Subcutaneous abdominal adipose tissue (tissue), 5 donors: ENCODE results near the gene UAP1L1.
"Not testable (repeated sequence)": the region's sequence is repeated elsewhere in the genome, so short reads cannot be mapped to it uniquely, and the experiment has no call there.

Experiments used
- H3K27ac ChIP-seq: one replicate; pipeline ENCODE4 v1.7.0; 2013; ENCODE audit warnings: low read depth, mild to moderate bottlenecking, inconsistent platforms, low read length, moderate library complexity
- H3K27me3 ChIP-seq, 5 donors: one replicate each; pipeline ENCODE4 v1.7.0; 2013; ENCODE audit warnings: low read length in 5 of 5, inconsistent platforms in 1 of 5; ENCODE audit not compliant: control insufficient read depth in 5 of 5, insufficient read depth in 4 of 5
- H3K36me3 ChIP-seq, 5 donors: one replicate each; pipeline ENCODE4 v1.7.0; 2013; ENCODE audit warnings: low read length in 5 of 5; ENCODE audit not compliant: control insufficient read depth in 5 of 5, insufficient read depth in 5 of 5
- H3K4me1 ChIP-seq, 5 donors: one replicate each; pipeline ENCODE4 v1.7.0; 2013; ENCODE audit warnings: low read length in 5 of 5, mild to moderate bottlenecking in 3 of 5, moderate library complexity in 1 of 5; ENCODE audit not compliant: control insufficient read depth in 5 of 5, insufficient read depth in 5 of 5
- H3K4me3 ChIP-seq, 5 donors: one replicate each; pipeline ENCODE4 v1.7.0; 2013; ENCODE audit warnings: low read length in 5 of 5, low read depth in 1 of 5
- H3K9ac ChIP-seq, 5 donors: one replicate each; pipeline ENCODE4 v1.7.0; 2013; ENCODE audit warnings: low read length in 5 of 5, mild to moderate bottlenecking in 4 of 5, moderate library complexity in 3 of 5
- H3K9me3 ChIP-seq, 5 donors: one replicate each; pipeline ENCODE4 v1.7.0; 2013; ENCODE audit warnings: low read length in 5 of 5; ENCODE audit not compliant: control insufficient read depth in 5 of 5
- donor health status: healthy.
- donor health status: healthy.
- donor health status: healthy.
- donor health status: healthy.
- donor health status: healthy.

UAP1L1 gene, protein sequence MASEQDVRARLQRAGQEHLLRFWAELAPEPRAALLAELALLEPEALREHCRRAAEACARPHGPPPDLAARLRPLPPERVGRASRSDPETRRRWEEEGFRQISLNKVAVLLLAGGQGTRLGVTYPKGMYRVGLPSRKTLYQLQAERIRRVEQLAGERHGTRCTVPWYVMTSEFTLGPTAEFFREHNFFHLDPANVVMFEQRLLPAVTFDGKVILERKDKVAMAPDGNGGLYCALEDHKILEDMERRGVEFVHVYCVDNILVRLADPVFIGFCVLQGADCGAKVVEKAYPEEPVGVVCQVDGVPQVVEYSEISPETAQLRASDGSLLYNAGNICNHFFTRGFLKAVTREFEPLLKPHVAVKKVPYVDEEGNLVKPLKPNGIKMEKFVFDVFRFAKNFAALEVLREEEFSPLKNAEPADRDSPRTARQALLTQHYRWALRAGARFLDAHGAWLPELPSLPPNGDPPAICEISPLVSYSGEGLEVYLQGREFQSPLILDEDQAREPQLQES

DNA sequence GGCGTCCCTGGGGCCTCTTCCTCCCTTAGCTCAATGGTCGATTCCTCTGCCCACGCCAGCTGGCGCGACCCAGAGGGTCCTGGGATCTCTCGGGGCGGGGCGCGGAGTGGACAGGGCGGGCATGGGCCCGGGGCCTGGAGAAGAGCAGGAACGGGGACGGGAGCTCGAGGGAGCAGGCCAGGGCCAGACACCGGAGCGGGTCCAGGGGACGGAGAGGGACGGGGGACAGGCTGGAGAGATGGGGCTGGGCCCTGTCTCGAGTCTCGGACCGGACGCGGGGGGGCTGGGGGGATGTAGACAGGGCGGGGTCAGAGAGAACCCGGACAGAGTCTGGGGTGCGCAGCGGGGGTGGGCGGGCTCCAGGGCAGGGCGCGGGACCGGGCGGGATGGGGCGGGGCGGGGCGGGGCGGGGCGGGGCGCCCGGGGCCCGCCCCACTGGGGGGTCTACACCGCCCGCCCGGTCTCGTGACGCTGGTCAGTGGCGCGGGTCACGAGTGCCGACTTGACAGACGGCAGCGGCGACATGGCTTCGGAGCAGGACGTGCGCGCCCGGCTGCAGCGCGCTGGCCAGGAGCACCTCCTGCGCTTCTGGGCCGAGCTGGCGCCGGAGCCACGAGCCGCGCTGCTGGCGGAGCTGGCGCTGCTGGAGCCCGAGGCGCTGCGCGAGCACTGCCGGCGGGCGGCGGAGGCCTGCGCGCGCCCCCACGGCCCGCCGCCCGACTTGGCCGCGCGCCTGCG is at the start of gene UAP1L1:
UAP1L1 (plus strand) TSS at position 508 of the 738 bp plus-strand sequence; CDS start at position 524, 16 bp downstream.
- H3K9ac ChIP-seq = peak within 1 kb of the TSS in 4 of 5 donors; percentile 57 to 74 (median 66)
- peak within 1 kb of the TSS in 4 of 5 donors; percentile 61 to 79 (median 70) for H3K4me3 ChIP-seq
- no peaks in the 10 kb centered on the region for H3K27me3 ChIP-seq
- no peak within 1 kb of the TSS for H3K27ac ChIP-seq
- peaks cover 0 to 27% (median 25%) of the 10 kb centered on the region in 5 donors for H3K36me3 ChIP-seq
- no peaks in the 10 kb centered on the region for H3K9me3 ChIP-seq
- peaks cover 0 to 24% (median 18%) of the 10 kb centered on the region in 5 donors for H3K4me1 ChIP-seq

DNA sequence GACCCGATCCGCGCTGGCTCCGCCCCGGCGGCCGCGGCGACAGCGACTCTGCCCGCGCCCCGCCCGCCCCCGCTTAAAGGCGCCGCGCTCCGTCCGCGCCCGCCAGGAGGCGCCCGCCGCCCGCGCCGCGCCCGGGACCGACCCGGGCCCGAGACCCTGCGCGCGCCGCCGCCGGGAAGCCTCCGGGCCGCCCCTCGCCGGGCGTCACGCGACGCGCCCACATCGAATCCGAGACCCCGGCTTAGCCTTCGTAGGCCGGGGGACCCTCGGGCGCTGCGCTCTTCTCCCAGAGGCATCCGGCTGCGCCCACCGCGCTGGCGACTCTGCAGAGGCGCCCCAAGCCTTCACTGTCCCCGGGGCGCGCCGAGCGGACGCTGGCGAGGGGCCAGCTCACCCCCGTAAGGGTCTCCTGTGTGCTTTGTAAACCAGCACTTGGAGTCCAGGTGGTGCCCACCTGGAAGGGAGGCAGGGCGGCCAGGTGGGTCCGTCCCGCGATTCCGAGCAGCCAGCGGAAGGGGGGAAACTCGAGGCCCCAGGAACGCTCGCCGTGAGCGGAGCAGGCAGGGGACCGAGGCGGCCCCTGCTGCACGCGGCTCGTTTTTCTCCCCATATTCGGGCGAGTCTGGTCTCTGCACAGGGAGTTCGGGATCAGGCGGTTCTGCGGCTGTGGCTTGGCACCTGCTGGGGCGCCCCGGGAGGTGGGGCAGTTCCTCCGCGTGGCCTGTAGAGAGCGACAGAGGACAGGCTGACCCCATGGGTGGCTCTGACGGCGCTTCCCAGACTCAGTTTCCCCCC is 48.9 kb upstream of the UAP1L1 start:
- Histone ChIP-seq H3K9ac (peak overlapping the region in 4 of 5 donors; percentile 43 to 72 (median 60)), H3K27ac (no peak overlapping the region), H3K4me3 (peak overlapping the region; percentile 56 to 70 (median 63)), H3K9me3 (no peaks in the 10 kb centered on the region), H3K27me3 (no peaks in the 10 kb centered on the region), H3K36me3 (no peaks in the 10 kb centered on the region), H3K4me1 (peaks cover 4 to 77% (median 50%) of the 10 kb centered on the region in 5 donors)

DNA sequence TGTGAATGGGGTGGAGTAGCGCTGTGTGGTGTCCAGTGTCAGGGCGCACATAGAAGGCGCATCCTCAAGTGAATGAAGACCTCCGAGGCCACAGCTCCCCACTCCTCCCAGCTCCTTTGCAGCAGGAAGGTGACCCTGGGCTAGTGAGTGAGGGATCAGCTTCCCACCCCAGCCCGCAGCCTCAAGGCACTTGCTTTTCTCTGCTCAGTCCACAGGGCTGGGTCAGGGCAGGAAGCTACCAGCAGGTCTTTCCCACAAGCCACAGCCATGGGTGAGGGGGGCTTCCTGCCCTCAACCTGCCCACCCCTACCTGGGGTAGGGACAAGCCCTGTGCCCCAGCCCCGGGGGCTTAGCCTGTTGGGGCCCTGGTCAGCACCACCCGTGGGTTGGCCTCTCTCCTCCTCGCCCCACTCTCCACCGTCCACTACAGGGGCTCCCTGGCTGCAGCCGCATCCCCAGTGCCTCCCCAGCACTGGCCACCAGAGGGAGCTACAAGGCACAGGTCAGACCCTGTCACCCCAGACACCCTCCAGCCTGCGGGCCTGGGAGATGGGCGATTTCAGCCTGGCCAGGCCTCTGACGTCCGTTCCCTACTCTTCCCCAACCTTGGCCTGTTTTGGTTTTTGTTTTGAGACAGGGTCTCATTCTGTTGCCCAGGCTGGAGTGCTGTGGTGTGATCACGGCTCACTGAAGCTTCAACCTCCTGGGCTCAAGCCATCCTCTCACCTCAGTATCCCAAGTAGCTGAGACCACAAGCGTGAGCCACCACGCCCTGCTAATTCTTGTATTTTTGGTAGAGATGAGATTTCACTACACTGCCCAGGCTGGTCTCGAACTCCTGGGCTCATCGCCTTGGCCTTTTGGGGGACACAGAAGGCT is 48.0 kb upstream of the UAP1L1 start:
- H3K27ac ChIP-seq = no peak overlapping the region
- peak overlapping the region in 3 of 5 donors; percentile 10 to 72 (median 57) for H3K9ac ChIP-seq
- H3K27me3 ChIP-seq = no peaks in the 10 kb centered on the region
- no peaks in the 10 kb centered on the region for H3K36me3 ChIP-seq
- H3K9me3 ChIP-seq = no peaks in the 10 kb centered on the region
- H3K4me1 ChIP-seq = peaks cover 4 to 73% (median 50%) of the 10 kb centered on the region in 5 donors
- H3K4me3 ChIP-seq = peak overlapping the region in 4 of 5 donors; percentile 56 to 70 (median 66)

DNA sequence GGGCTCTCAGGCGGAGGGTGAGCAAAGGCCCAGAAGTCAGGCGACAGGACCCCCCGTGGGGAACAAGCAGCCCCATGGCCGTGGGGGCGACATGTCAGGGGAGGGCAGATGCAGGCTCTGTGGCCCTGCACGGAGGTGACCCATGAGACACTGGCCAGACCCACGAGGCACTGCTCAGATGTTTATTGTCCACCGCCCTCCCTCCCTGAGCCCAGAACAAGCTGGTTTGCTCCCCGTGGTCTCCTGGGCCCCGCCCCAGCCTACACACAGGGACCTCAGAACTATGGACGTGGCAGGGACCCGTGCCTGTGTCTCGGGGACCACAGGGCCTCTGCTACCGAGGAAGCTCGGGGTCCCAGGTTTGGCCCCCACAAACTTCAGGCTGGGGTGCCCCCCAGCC is 47.3 kb upstream of the UAP1L1 start:
- Histone ChIP-seq H3K27me3 (no peaks in the 10 kb centered on the region), H3K9ac (no peak overlapping the region), H3K4me3 (peak overlapping the region in 1 of 5 donors; percentile 3), H3K36me3 (no peaks in the 10 kb centered on the region), H3K4me1 (peaks cover 4 to 80% (median 57%) of the 10 kb centered on the region in 5 donors), H3K9me3 (no peaks in the 10 kb centered on the region), H3K27ac (no peak overlapping the region)

DNA sequence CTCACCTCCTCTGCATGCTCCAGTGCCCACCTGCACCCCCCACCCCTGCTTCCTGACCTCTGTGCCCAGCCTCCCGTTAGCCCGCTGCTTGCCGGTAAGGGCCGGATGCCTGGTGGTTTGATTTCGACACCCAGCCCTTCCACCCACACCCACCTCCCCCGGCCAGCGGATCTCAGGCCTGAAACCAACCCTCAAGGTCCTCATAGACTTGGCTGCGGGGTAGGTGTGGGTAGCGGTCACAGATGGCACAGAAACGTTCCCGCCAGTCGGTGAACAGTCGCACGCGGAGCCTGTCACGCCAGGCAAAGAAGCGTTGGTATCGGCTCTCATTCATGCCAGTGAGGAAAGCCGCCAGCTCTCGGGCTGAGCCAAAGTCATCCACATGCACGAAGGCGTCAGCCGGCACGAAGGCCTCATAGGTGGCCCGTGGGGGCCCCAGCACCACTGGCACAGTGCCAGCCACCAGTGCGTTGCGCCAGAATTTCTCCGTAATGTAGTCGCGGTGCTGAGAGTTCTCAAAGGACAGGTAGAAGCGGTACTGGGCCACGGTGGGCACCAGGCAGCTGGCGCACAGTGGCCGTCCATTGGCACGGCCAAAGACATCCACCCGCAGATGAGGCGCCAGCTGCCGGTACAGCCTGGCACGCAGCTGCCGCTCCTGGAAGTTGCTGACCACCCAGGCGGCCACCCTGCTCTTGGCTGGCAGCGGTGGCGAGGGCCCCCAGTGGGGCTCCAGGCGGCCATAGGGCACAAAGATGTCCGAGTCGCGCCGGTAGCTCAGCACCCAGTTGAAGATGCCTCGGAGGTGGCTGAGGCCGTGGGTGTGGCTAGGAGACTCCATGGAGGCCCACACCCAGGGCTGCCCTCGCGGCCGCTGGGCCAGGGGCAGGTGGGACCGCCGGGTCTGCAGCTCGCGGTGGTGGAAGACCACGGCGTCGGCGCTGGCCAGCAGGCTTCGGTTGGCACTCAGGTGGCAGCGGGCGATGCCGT is 46.5 kb upstream of the UAP1L1 start:
- Histone ChIP-seq H3K27me3 (no peaks in the 10 kb centered on the region), H3K36me3 (no peaks in the 10 kb centered on the region), H3K9ac (no peak overlapping the region), H3K27ac (no peak overlapping the region), H3K9me3 (no peaks in the 10 kb centered on the region), H3K4me3 (no peak overlapping the region), H3K4me1 (peaks cover 4 to 76% (median 58%) of the 10 kb centered on the region in 5 donors)

DNA sequence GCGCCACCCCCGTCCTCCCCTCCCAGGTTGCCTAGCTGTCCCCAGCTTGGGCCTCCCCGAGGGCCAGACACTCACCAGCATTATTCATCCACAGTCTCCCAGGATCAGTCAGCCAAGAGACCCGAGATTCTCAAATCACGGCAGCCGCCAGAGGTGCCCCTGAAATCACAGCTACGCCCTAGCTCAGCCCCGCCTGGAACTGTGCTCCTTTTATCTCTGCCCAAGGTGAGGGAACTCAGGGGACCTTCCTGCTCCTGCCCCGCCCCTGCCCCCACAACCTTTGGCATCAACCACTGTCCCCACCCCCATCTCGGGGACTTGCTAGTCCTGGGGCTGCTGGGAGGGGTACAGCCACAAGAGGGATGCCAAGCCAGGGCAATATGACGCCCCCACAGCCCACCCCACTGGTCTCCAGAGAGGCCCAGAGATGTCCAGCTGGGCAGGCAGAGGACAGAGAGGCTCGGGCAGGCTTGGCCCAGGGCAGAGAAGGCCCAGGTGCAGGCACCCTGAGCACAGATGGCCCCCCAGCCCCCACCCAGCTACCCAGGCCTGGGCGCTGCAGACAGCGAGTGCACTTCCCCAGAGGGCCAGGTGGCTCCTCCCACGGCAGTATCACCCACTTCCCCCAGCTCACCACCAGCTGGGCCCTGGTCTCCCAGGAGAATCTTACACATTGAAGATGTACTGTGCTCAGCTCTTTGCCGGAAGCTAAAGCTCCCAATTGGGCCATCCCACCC is 45.2 kb upstream of the UAP1L1 start, which contains the start of gene FUT7:
FUT7 (minus strand) TSS at position 185 of the 737 bp plus-strand sequence; CDS start at position 88, 97 bp downstream.
- peaks cover 0 to 2% (median 0%) of the 10 kb centered on the region in 5 donors for H3K36me3 ChIP-seq
- H3K4me3 ChIP-seq = peak within 1 kb of the TSS in 3 of 5 donors; percentile 5 to 45 (median 6)
- H3K9ac ChIP-seq = peak within 1 kb of the TSS in 2 of 5 donors; percentile 26 to 41
- no peaks in the 10 kb centered on the region for H3K9me3 ChIP-seq
- H3K27ac ChIP-seq = no peak within 1 kb of the TSS
- no peaks in the 10 kb centered on the region for H3K27me3 ChIP-seq
- peaks cover 3 to 64% (median 45%) of the 10 kb centered on the region in 5 donors for H3K4me1 ChIP-seq

DNA sequence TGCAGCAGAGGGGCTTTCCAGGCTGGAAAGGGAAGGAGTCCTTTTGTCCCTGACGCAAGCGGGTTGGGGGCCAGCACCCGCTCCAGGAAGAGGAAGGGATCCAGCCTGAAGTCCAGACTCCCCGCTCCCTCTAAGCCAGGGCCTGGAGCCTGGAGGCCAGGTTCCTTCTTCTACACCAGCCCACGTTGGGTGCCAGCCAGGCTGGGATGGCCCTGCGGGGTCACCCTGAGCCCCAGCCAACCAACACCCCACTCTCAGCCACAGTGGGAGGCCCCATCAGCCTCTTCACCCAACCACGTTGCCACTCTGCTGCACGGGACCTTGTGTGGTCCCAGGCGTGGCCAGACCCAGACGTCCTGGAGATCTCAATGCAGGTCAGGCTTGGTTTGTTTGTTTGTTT is 44.5 kb upstream of the UAP1L1 start:
- Histone ChIP-seq H3K9me3 (no peaks in the 10 kb centered on the region), H3K36me3 (peaks cover 0 to 8% (median 0%) of the 10 kb centered on the region in 5 donors), H3K9ac (peak overlapping the region in 2 of 5 donors; percentile 26 to 41), H3K27me3 (no peaks in the 10 kb centered on the region), H3K27ac (no peak overlapping the region), H3K4me1 (peaks cover 0 to 58% (median 39%) of the 10 kb centered on the region in 5 donors), H3K4me3 (peak overlapping the region in 4 of 5 donors; percentile 5 to 48 (median 26))

DNA sequence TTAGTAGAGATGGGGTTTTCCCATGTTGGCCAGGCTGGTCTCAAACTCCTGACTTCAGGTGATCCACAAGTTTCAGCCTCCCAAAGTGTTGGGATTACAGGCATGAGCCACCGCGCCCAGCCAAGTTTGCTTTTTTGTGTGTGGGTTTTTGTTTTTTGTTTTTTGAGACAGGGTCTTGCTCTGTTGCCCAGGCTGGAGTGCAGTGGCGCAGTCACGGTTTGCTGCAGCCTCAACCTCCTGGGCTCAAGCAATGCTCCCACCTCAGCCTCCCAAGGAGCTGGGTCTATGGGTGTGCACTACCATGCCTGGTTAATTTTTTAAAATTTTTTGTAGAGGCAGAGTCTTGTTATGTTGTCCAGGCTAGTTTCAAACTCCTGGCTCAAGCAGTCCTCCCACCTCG is 43.8 kb upstream of the UAP1L1 start:
- not testable (repeated sequence) for H3K9ac ChIP-seq, H3K27me3 ChIP-seq, H3K9me3 ChIP-seq, H3K36me3 ChIP-seq, H3K27ac ChIP-seq
- Histone ChIP-seq H3K4me1 (peaks cover 0 to 55% (median 37%) of the 10 kb centered on the region in 5 donors), H3K4me3 (peak overlapping the region in 2 of 5 donors; percentile 22 to 45)
